HepG2 (cell line): ENCODE results near the gene MTHFD1. TPM values are rescaled to one million over a fixed set of nuclear protein-coding genes. Genes with fewer than 3 reads are reported as not detected.

Source experiments
- ARNT ChIP-seq: fragments of 450-650 bp; IDR thresholded peaks from 2 replicates; pipeline ENCODE4 v1.6.1; 2017
- ELF4 ChIP-seq: sonication (generic); formaldehyde crosslinking; IDR thresholded peaks from 2 replicates; pipeline ENCODE4 v1.5.0; 2020; ENCODE audit warnings: missing genetic modification reagents, mild to moderate bottlenecking, moderate library complexity, borderline replicate concordance
- EZH2 ChIP-seq: conservative IDR thresholded peaks from 2 replicates; pipeline ENCODE4 v1.6.1; 2012; ENCODE audit warnings: mild to moderate bottlenecking, low read depth, low read length, moderate library complexity
- FLYWCH1 ChIP-seq: sonication (generic); formaldehyde crosslinking; IDR thresholded peaks from 2 replicates; pipeline ENCODE4 v1.8.1; 2023; ENCODE audit warnings: mild to moderate bottlenecking, missing genetic modification reagents
- HOMEZ ChIP-seq: IDR thresholded peaks from 2 replicates; pipeline ENCODE4 v1.6.1; 2016; ENCODE audit warnings: low read depth
- KAT2B ChIP-seq: fragments of 150-350 bp; IDR thresholded peaks from 2 replicates; pipeline ENCODE4 v1.6.1; 2014; ENCODE audit warnings: low read depth, low read length, borderline replicate concordance
- NAIF1 ChIP-seq: sonication (generic); formaldehyde crosslinking; IDR thresholded peaks from 2 replicates; pipeline ENCODE4 v1.5.0; 2020; ENCODE audit warnings: mild to moderate bottlenecking, missing genetic modification reagents, borderline replicate concordance
- NFE2 ChIP-seq: sonication (generic); formaldehyde crosslinking; IDR thresholded peaks from 2 replicates; pipeline ENCODE4 v1.4.0; 2020; ENCODE audit warnings: missing genetic modification reagents
- RBAK ChIP-seq: sonication (generic); formaldehyde crosslinking; IDR thresholded peaks from 2 replicates; pipeline ENCODE4 v1.5.1; 2020; ENCODE audit warnings: mild to moderate bottlenecking, missing genetic modification reagents
- TBX3 ChIP-seq: fragments of 450-650 bp; IDR thresholded peaks from 2 replicates; pipeline ENCODE4 v1.6.1; 2017; ENCODE audit warnings: antibody characterized with exemption, mild to moderate bottlenecking, inconsistent platforms, borderline replicate concordance
- TEAD3 ChIP-seq: optimal IDR thresholded peaks from 2 replicates; pipeline ENCODE3; 2016; ENCODE audit warnings: borderline replicate concordance
- TFDP1 ChIP-seq: IDR thresholded peaks from 2 replicates; pipeline ENCODE4 v1.6.1; 2016; ENCODE audit warnings: missing compliant biosample characterization, missing genetic modification reagents, borderline replicate concordance
- THRA ChIP-seq: sonication (generic); formaldehyde crosslinking; IDR thresholded peaks from 2 replicates; pipeline ENCODE4 v1.4.0; 2020; ENCODE audit warnings: missing genetic modification reagents, borderline replicate concordance
- TIGD3 ChIP-seq: sonication (generic); formaldehyde crosslinking; IDR thresholded peaks from 2 replicates; pipeline ENCODE4 v1.5.1; 2020; ENCODE audit warnings: mild to moderate bottlenecking, missing genetic modification reagents, borderline replicate concordance
- ZNF101 ChIP-seq: sonication (generic); formaldehyde crosslinking; IDR thresholded peaks from 2 replicates; pipeline ENCODE4 v1.4.0; 2020; ENCODE audit warnings: mild to moderate bottlenecking, low read depth, missing genetic modification reagents, borderline replicate concordance
- ZNF30 ChIP-seq: sonication (generic); formaldehyde crosslinking; IDR thresholded peaks from 2 replicates; pipeline ENCODE4 v1.5.0; 2020; ENCODE audit warnings: mild to moderate bottlenecking, missing genetic modification reagents
- ZNF350 ChIP-seq: sonication (generic); formaldehyde crosslinking; IDR thresholded peaks from 2 replicates; pipeline ENCODE4 v1.4.0; 2020; ENCODE audit warnings: mild to moderate bottlenecking, low read depth, missing genetic modification reagents, borderline replicate concordance
- ZNF430 ChIP-seq: sonication (generic); formaldehyde crosslinking; IDR thresholded peaks from 2 replicates; pipeline ENCODE4 v1.9.0; 2021; ENCODE audit warnings: mild to moderate bottlenecking, missing genetic modification reagents
- ZNF563 ChIP-seq: sonication (generic); formaldehyde crosslinking; IDR thresholded peaks from 2 replicates; pipeline ENCODE4 v1.8.0; 2022; ENCODE audit warnings: mild to moderate bottlenecking, moderate library complexity, missing genetic modification reagents
- ZNF687 ChIP-seq: sonication (generic); formaldehyde crosslinking; IDR thresholded peaks from 2 replicates; pipeline ENCODE4 v1.5.1; 2020; ENCODE audit warnings: mild to moderate bottlenecking, missing genetic modification reagents, moderate library complexity
- ZNF709 ChIP-seq: sonication (generic); formaldehyde crosslinking; IDR thresholded peaks from 2 replicates; pipeline ENCODE4 v1.5.0; 2020; ENCODE audit warnings: mild to moderate bottlenecking, missing genetic modification reagents
- polyA plus RNA-seq, 8 experiments: library from polyadenylated mRNA; depleted of rRNA in 3 of 8; stranded (reverse) in 7 of 8; unstranded in 1 of 8; fragments of >200 nt; fragmentation: Illumina TruSeq in 4 of 8; extraction: Trizol in 4 of 8; gene quantifications; 2 replicates each; pipeline versions ENCODE4 v1.2.1 to v1.2.3, GENCODE V29; 2011 to 2016; ENCODE audit warnings: low read depth in 4 of 8, missing spikeins in 1 of 8, mixed read lengths in 1 of 8; ENCODE audit not compliant: insufficient read depth in 1 of 8
- total RNA-seq, 5 experiments: library from RNA; depleted of rRNA; stranded (reverse); fragments of >200 nt; fragmentation: Illumina TruSeq; extraction: Trizol; gene quantifications; 2 replicates each; pipeline ENCODE4 v1.2.3, GENCODE V29; 2016; ENCODE audit warnings: low read depth in 1 of 5

The MTHFD1 gene
- total and polyA plus RNA-seq, 2 of the 13 experiments (the other 11 are each of a cell fraction or from before 2014, with no cell fraction given) = 31.0 to 106 TPM

GRCh38 chr14:64465191-64465822 lies 77.2 kb downstream of the MTHFD1 start, which contains the start of gene AKAP5 (continued):
- TF ChIP-seq ARNT (no peak), ZNF350 (CRISPR knock-in tag) (no peak), HOMEZ (CRISPR knock-in tag) (no peak), FLYWCH1 (CRISPR knock-in tag) (no peak), TBX3 (no peak), ELF4 (CRISPR knock-in tag) (no peak), NAIF1 (no peak), ZNF30 (CRISPR knock-in tag) (no peak), ZNF709 (CRISPR knock-in tag) (no peak), TIGD3 (CRISPR knock-in tag) (no peak), ZNF687 (peak; percentile 66), TEAD3 (CRISPR knock-in tag) (no peak), KAT2B (no peak), TFDP1 (CRISPR knock-in tag) (peak; percentile 29; the same call in 1 of the 2 replicates), THRA (CRISPR knock-in tag) (no peak), EZH2 (no peak), ZNF430 (CRISPR knock-in tag) (no peak), RBAK (CRISPR knock-in tag) (no peak), ZNF101 (no peak), ZNF563 (CRISPR knock-in tag) (peak; percentile 60), NFE2 (CRISPR knock-in tag) (no peak)
